Stimulated activated CD4-positive, alpha-beta T cell treated with anti-CD3 and anti-CD28 coated beads, Interleukin-2, amount 100 ng/mL, for 24 hours (primary cell): ENCODE data around the gene PLCL2.
"Not testable (repeated sequence)": the region's sequence is repeated elsewhere in the genome, so short reads cannot be mapped to it uniquely, and the experiment has no call there.

Experiments used
- DNase-seq, 2 donors: peaks; one replicate each; pipeline ENCODE4 v3.0.0-alpha.2; 2020

PLCL2 gene

GRCh38 chr3:17088602-17089313 is 204.0 kb downstream of the PLCL2 start:
- DNase-seq: no peak

GRCh38 chr3:17089314-17089700 is 204.6 kb downstream of the PLCL2 start:
- DNase-seq: no peak

GRCh38 chr3:17090280-17090983 is 205.7 kb downstream of the PLCL2 start:
- DNase-seq: no peak

- DNase-seq: no peak
Observed at GRCh38 chr3:17091910-17092582, 207.3 kb downstream of the PLCL2 start.

- DNase-seq: no peak
Observed at GRCh38 chr3:17092583-17092933, 207.8 kb downstream of the PLCL2 start.

GRCh38 chr3:17094551-17094950 is 209.8 kb downstream of the PLCL2 start:
- DNase-seq: no peak

GRCh38 chr3:17103579-17103978 is 218.8 kb downstream of the PLCL2 start:
- no peak for DNase-seq

- not testable (repeated sequence) for DNase-seq
Observed at GRCh38 chr3:17106801-17107200, 222.0 kb downstream of the PLCL2 start.

GRCh38 chr3:17110660-17111396 is 226.1 kb downstream of the PLCL2 start:
- DNase-seq: no peak

GRCh38 chr3:17111586-17111985 is 226.8 kb downstream of the PLCL2 start:
- DNase-seq: no peak

- no peak for DNase-seq
Observed at GRCh38 chr3:17115186-17115585, 230.4 kb downstream of the PLCL2 start.

GRCh38 chr3:17116007-17116600 is 231.3 kb downstream of the PLCL2 start:
- no peak for DNase-seq

- DNase-seq: no peak
Observed at GRCh38 chr3:17118771-17119170, 234.0 kb downstream of the PLCL2 start.

- no peak for DNase-seq
Observed at GRCh38 chr3:17119201-17120072, 234.7 kb downstream of the PLCL2 start.

GRCh38 chr3:17120115-17120514 is 235.4 kb downstream of the PLCL2 start:
- no peak for DNase-seq

- no peak for DNase-seq
Observed at GRCh38 chr3:17121336-17121735, 236.6 kb downstream of the PLCL2 start.

GRCh38 chr3:17122758-17123157 is 238.0 kb downstream of the PLCL2 start:
- no peak for DNase-seq

- DNase-seq: no peak
Observed at GRCh38 chr3:17125738-17126442, 241.1 kb downstream of the PLCL2 start.

- not testable (repeated sequence) for DNase-seq
Observed at GRCh38 chr3:17128671-17129070, 243.9 kb downstream of the PLCL2 start.

GRCh38 chr3:17129556-17129955 is 244.8 kb downstream of the PLCL2 start:
- no peak for DNase-seq

GRCh38 chr3:17130956-17131355 is 246.2 kb downstream of the PLCL2 start:
- no peak for DNase-seq
